HG02970 (cell line): Measurements from ENCODE around the gene SLC35A1.
"Not testable (repeated sequence)": the region's sequence is repeated elsewhere in the genome, so short reads cannot be mapped to it uniquely, and the experiment has no call there.

Experiments used
- ATAC-seq: cut with Tn5 transposase; IDR thresholded peaks from one replicate; pipeline ENCODE4 v1.9.1; 2021; ENCODE audit warnings: mild to moderate bottlenecking, moderate library complexity, moderate number of reproducible peaks; ENCODE audit not compliant: unreplicated experiment, low FRiP score

The SLC35A1 gene

GRCh38 chr6:87472525-87473418, at the start of gene SLC35A1:
SLC35A1 (plus strand) TSS chr6:87472974; CDS start chr6:87473004, 30 bp downstream.
- ATAC-seq: peak; percentile 96

- no peak for ATAC-seq
Measured at GRCh38 chr6:87426789-87427188, 46.0 kb upstream of the SLC35A1 start.

DNA sequence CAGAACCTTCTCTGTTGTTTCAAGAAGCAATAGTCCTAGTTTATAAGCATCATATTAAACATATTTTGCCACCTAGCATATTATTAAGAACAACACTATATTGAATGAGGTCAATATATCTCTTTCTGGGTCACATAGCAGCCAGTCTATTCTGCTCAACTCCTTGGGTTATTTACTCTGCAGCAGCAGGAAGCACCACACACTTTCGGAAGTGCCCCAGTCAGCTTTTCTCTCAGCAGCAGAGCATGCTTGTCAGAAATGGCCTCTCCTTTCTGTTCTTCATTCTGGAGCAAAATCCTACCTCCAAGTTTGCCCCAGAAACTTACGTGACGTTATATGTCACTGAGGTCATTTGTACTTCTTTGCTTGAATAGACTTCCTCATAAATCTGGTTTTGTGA, 42.3 kb upstream of the SLC35A1 start:
- no peak for ATAC-seq

GRCh38 chr6:87431263-87431662, 41.5 kb upstream of the SLC35A1 start:
- no peak for ATAC-seq

DNA sequence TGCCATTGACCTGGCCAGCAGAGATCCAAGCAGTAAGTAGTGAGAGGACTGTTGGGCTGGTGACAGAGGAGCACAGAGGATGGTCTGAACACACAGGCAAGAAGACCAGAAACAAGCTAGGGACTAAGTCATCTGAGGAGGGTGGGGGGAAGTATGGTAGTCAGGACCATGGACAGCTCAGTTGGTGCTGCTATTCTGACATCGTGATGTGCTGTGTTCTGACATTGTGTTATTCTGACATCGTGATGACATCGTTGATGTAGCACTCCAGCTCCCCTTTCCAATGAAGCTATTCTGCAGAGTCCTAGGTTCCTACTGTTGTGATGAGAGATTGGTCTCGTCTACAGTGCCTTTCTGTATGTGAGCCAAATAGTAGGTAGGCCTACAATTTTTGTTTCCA, 36.3 kb upstream of the SLC35A1 start:
- ATAC-seq: no peak

DNA sequence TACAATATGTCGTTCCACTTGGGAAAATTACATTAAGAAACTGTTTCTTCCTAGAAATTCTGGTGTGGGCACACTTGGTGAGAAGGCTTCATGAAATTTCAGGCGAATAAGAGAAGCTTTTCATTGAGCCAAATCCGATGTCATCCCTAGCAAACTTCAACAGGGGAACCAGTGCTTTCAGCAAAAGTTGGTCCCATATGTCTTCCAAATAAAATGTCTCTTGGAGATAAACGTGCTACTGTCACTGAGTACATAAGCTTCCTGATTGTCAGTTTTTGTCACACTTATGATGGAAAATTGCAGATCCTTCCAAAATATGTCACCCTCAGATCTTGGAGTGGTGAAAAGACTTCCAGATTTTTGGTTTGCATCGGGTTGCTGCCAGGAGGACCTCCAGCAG, 31.1 kb upstream of the SLC35A1 start:
- no peak for ATAC-seq

DNA sequence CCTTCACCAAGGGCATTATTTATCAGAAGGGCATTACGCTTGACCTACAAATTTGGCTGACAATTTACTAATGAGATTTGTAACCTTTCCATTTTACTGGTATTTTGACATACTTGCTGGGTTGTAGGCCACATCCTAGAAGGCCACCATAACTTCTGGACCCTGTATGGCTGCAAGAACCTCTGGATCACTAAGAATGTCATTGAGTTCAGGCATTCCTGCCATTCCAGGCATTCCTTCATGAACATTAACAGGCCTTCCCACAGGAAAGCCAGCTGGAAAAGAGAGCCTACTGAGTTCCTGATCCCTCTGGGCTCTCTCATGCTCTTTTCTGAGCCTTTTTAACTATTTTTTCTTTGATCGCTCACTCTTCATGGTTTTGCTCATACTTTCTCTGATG, 28.4 kb upstream of the SLC35A1 start:
- ATAC-seq: no peak

DNA sequence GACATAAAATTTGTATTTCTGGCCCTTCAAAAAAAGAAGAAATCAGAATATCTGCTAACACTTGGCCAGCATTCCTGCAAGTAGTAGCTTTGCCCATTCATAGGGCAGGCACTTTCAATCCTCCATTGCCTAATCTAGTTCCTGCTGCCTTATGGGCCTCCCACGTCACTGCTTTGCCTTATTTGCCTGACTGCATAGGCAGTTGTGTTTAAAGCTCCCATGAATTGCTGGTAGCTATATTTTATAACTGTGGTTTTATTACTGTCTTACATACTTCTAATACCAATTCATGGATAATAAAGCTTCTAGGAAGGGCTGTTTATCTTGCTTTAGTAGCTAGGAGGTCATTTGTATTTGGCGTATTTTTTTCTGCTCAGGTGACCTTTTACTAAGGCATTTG, 7.7 kb upstream of the SLC35A1 start:
- no peak for ATAC-seq

DNA sequence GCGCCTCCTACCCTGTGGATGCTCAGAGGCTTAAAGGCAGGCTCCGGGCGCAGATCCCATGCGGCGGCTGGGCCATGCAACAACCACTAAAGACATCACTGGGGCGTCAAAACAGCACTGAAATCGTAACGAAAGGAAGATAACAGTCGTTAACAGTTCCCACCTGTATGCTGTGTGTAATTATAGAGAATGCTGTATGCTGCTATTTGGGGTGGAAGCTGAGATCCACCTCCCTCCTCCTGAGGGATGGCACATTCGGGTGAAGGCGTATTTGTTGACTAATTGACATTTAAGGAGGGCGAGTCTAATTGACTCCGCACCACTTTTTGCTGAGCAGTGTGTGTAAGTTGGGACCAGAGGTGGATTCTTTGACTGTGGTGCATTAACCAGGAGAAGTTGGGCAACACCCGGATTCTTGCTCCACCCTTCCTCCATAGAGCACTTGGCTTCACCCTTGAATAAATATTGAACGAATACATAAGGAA, 687 bp downstream of the SLC35A1 start:
- peak; percentile 49 for ATAC-seq

GRCh38 chr6:87481931-87482330, 9.2 kb downstream of the SLC35A1 start:
- ATAC-seq: no peak

DNA sequence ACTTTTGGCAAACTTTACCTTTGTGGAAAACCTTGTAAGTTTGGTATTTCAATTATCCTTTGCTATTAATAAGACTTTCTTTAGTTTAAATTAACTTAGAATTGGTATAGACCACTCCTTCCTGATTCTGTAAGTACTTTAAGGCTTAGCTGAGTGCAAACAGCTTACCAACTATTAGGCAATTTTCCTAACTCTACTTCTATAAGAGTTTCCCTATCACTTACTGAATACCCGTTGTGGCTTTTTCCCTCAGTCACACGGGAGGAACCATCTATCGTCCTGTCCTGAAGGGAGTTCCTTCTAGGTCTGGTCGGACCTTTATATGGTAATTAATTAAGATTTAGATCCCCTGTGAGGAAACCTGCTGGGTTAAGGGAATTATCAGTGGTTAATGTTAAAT, 9.6 kb downstream of the SLC35A1 start:
- ATAC-seq: no peak

GRCh38 chr6:87483929-87484328, 11.2 kb downstream of the SLC35A1 start:
- ATAC-seq: no peak

GRCh38 chr6:87484491-87484890, 11.7 kb downstream of the SLC35A1 start:
- ATAC-seq: no peak

DNA sequence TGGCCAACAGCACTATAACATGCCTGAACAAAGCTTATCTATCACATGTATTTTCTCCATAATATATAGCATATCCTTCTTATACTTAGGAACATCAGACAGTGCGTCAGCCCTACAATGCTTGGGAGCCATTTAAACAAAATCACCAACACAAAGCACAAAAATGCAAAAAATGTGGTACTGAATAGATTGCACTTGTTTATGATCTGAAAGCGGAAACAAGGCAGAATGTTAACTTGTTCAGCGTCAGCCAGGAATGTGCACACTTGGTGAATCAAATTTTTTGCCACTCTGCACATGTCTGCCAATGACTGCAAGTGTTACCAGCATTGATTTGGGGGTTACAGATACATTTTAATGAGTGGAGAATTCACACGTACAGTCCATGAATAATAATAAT, 14.8 kb downstream of the SLC35A1 start:
- ATAC-seq: no peak

DNA sequence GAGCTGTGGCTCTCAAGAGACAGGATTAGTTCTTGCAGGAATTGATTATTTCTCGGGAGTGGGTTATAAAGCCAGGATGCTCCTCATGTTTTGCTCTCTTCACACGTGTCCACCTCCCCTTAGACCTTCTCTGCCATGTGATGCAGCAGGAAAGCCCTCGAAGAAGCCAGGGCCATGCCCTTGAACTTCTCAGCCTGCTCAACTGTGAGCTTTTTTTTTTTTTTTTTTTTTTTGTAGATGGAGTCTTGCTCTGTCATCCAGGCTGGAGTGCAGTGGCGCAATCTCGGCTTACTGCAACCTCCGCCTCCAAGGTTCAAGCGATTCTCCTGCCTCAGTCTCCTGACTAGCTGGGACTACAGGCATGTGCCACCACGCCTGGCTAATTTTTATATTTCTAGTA, 16.6 kb downstream of the SLC35A1 start:
- not testable (repeated sequence) for ATAC-seq

DNA sequence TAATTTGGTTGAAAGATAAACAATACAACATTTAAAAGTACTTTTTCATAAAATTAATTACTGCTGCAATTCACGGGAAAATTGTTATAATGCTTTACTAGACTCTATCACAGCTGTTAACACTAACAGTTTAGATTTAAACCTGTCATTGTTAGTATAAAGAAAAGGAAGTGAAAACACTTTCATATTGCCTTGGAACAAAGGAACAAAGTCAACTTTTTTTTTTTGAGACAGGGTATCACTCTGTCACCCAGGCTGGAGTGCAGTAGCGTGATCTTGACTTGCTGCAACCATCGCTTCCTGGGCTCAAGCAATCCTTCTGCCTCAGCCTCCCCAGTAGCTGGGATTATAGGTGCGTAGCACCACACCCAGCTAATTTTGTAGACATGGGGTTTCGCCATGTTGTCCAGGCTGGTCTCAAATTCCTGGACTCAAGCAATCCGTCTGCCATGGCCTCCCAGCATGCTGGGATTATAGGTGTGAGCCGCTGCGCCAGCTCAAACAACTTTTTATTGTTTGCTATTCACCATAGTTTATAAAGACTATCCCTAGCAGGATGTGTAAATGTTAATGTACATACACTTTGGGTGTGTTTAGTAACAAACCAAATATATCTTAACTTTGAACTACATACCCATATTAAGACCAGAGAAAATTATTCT, 22.1 kb downstream of the SLC35A1 start:
- ATAC-seq: no peak

DNA sequence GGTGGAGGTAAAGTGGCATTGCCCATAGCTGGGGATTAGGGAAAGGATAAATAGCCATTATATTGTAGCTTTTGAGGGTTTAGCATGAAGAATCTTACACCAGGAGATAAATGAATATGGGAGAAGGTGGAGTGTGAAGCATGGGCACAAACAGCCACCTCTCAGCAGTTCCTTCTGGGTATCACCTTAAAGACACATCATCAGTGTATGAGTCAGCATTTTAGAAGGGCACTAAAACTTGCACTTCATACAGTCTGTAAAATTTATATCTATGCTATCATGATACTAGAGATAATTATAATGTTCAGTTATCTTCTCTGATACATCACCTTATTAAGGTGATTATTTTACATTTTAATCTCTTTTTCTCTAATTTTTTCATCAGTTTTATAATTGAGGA, 25.3 kb downstream of the SLC35A1 start:
- ATAC-seq: no peak

- no peak for ATAC-seq
Measured at GRCh38 chr6:87501809-87502572, 29.2 kb downstream of the SLC35A1 start.

DNA sequence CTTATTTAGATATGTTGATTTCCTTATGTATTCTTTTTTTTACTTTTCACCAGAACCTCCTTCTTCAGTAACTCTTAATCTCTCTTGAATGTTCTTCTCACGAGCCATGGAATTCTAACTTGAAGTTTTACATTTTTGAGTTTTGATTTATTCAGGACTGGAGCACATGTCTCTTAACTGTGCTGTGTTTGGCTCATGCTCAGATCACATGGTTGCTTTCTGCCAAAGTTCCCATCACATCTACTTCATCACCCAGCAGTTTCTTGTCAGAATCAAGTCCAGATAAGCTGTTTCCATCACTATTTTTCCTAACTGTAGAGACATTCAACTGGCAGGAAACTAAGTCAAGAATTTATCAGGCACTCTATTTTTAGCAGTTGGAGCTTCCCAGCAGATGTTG, 31.7 kb downstream of the SLC35A1 start:
- no peak for ATAC-seq

DNA sequence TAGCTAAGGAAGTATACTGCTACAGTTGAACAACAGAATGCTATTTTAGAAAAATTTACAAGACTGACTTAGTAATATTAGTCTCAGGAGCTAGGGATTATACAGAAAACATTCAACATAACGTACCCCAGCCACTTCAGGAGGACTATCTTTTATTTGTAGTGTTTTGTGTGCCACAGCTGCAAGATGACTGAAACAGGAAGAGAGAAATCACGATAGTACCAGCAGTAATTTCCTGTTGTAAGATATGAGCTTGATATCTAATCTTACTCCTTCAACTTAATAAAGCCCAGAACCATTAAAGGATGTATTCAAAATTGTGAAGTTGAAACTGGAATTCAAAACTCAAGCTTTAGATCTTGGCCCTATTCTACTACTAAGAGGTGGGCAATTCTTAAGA, 42.1 kb downstream of the SLC35A1 start:
- ATAC-seq: no peak

GRCh38 chr6:87518453-87518852, 45.7 kb downstream of the SLC35A1 start:
- no peak for ATAC-seq
